GM06990 (cell line): ENCODE data around the gene ELAVL2.

Source experiments
- DNase-seq: peaks from one replicate; pipeline ENCODE4 v3.0.0-alpha.2; 2011; ENCODE audit not compliant: insufficient read length; ENCODE audit errors: extremely low read depth
- H3K27me3 ChIP-seq: replicated peaks from 2 replicates; pipeline ENCODE4 v1.6.0; 2011; ENCODE audit warnings: low read length; ENCODE audit not compliant: control insufficient read depth, insufficient read depth
- H3K36me3 ChIP-seq: 2 replicates; pipeline ENCODE4 v1.5.1; 2011; ENCODE audit warnings: low read length; ENCODE audit not compliant: control insufficient read depth, insufficient read depth
- H3K4me3 ChIP-seq: replicated peaks from 2 replicates; pipeline ENCODE4 v1.5.1; 2011; ENCODE audit warnings: low read depth, mild to moderate bottlenecking, control low read depth, low read length
- CTCF ChIP-seq: IDR thresholded peaks from 2 replicates; pipeline ENCODE4 v1.5.1; 2011; ENCODE audit warnings: low read length, control low read depth, mild to moderate bottlenecking, inconsistent platforms; ENCODE audit not compliant: insufficient read depth, poor library complexity, severe bottlenecking

The ELAVL2 gene

DNA sequence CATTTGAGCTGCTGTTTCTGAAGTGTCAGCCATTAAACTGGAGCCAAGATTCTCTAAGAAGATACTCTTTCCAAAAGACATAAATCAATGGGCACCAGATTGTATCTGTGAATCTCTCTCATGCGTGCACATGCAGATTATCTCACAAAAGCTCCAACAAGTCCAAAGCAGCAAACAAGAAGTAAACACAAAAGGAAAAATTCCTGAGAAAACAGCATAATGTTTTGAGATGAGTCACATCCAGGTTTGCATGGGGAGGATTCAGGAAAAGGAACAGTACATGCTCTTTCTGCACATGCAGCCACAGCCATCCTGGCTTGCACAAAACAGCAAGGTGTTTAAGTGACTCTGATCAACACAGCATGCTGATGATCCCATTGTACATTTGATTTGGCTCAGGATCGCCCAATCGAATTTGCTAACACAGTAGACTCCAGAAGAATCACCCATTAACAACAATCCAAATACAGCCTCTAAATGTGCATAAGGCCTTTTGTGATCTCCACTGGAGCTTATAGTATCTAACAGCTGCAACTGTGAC, 143.1 kb downstream of the ELAVL2 start:
- no peak for TF ChIP-seq CTCF
- Histone ChIP-seq H3K36me3 (no peaks in the 10 kb centered on the region), H3K4me3 (no peak overlapping the region), H3K27me3 (no peaks in the 10 kb centered on the region)
- DNase-seq = no peak

GRCh38 chr9:23682352-23682751, 143.7 kb downstream of the ELAVL2 start:
- H3K4me3 ChIP-seq = no peak overlapping the region
- H3K36me3 ChIP-seq = no peaks in the 10 kb centered on the region
- H3K27me3 ChIP-seq = no peaks in the 10 kb centered on the region
- no peak for TF ChIP-seq CTCF
- no peak for DNase-seq

DNA sequence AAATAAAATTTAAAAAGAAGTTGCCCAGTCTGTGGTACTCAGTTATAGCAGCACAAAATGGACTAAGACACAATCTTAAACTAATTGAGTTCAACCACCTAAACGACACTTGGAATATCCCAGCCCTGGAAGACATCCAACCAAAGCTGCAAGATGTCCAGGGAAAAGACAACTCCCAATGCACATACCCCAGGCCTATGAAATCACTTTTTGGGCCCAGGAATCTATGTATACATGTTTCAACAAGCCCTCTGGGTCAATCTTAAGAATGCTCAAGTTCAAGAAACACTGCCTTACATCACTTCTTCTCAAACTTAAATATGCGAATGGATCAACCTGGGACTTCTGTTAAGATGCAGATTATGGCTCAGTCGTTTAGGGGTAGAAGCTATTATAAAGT, 148.6 kb downstream of the ELAVL2 start:
- DNase-seq = no peak
- no peaks in the 10 kb centered on the region for H3K36me3 ChIP-seq
- H3K4me3 ChIP-seq = no peak overlapping the region
- no peaks in the 10 kb centered on the region for H3K27me3 ChIP-seq
- TF ChIP-seq CTCF = no peak

DNA sequence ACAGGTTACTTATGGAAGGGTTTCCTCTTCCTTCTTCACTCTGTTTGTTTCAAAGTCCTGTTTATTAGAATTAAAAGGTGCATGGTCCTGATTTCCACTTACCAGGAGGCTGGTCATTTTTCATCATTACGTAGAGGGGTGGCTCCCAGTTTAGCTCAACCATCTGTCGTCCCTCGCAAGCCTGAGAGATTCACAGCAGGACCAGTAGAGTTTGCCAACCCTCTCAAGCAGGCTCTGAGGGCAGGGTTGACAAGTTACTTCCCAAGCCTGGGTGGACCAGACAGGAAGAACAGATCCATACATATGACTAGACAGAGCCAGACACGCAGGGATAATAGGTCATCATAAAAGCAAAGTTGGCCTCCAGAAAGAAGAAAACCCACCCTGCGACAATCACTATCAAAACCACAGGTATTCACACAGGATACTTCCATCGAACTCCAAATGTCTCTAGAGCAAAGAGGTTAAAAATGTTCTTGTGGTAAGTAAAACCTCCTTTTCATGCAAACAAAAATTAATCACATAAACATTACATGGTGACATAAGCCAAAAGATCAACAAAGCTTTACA, 151.9 kb downstream of the ELAVL2 start:
- no peaks in the 10 kb centered on the region for H3K36me3 ChIP-seq
- no peaks in the 10 kb centered on the region for H3K27me3 ChIP-seq
- TF ChIP-seq CTCF = no peak
- no peak overlapping the region for H3K4me3 ChIP-seq
- no peak for DNase-seq

DNA sequence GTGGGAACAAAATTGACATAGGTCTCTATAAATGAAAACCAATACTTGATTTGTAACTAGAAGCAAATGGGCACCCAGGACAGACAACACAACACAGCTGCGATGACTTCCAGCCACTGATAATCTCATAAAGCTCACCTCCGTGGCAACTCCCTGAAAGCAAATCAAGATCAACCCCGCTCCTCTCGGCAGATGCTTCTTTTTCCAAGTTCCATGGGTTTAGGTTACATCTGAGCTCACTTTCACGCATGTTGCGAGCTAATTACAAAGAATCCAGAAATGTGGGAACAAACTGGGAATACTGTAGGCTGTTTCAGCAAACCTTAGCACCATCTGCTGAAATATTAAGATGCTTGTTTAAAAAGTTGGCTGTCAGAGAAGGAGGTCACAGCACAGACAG, 153.9 kb downstream of the ELAVL2 start:
- H3K4me3 ChIP-seq = no peak overlapping the region
- no peak for DNase-seq
- H3K27me3 ChIP-seq = no peaks in the 10 kb centered on the region
- no peak for TF ChIP-seq CTCF
- no peaks in the 10 kb centered on the region for H3K36me3 ChIP-seq

- Histone ChIP-seq H3K4me3 (no peak overlapping the region), H3K36me3 (no peaks in the 10 kb centered on the region), H3K27me3 (no peaks in the 10 kb centered on the region)
- no peak for TF ChIP-seq CTCF
- DNase-seq = no peak
These were observed 156.3 kb downstream of the ELAVL2 start for GRCh38 chr9:23669776-23670175.
